DOHH2 (cell line): ENCODE data around the gene FBXW5.

ENCODE experiments used
- H3F3A ChIP-seq: fragments of 200-600 bp; sonication (generic), shearing (Covaris generic); 2 replicates; pipeline ENCODE4 v1.6.0; 2016; ENCODE audit warnings: antibody characterized with exemption, mild to moderate bottlenecking; ENCODE audit not compliant: control insufficient read depth, insufficient read depth
- H3K27ac ChIP-seq: fragments of 200-600 bp; sonication (generic); 2 replicates; pipeline ENCODE4 v1.5.1; 2014; ENCODE audit warnings: low read depth, mild to moderate bottlenecking, low read length, moderate library complexity
- H3K27me3 ChIP-seq: fragments of 200-600 bp; sonication (generic); 2 replicates; pipeline ENCODE4 v1.6.1; 2014; ENCODE audit warnings: mild to moderate bottlenecking, low read length, mixed read lengths; ENCODE audit not compliant: control insufficient read depth
- H3K36me3 ChIP-seq: fragments of 200-600 bp; sonication (generic); 2 replicates; pipeline ENCODE4 v1.6.1; 2014; ENCODE audit warnings: mild to moderate bottlenecking, low read length, moderate library complexity, mixed read lengths; ENCODE audit not compliant: control insufficient read depth
- H3K4me1 ChIP-seq: fragments of 200-600 bp; sonication (generic); 2 replicates; pipeline ENCODE4 v1.6.1; 2014; ENCODE audit warnings: mild to moderate bottlenecking, low read length, mixed read lengths; ENCODE audit not compliant: control insufficient read depth
- H3K4me2 ChIP-seq: fragments of 200-600 bp; sonication (generic); 2 replicates; pipeline ENCODE4 v1.6.0; 2014; ENCODE audit warnings: mild to moderate bottlenecking, low read length, moderate library complexity
- H3K4me3 ChIP-seq: fragments of 200-600 bp; sonication (generic); 2 replicates; pipeline ENCODE4 v1.5.1; 2014; ENCODE audit warnings: mild to moderate bottlenecking, low read length, mixed read lengths
- H3K79me2 ChIP-seq: fragments of 200-600 bp; sonication (generic); 2 replicates; pipeline ENCODE4 v1.6.1; 2014; ENCODE audit warnings: mild to moderate bottlenecking, low read length, mixed read lengths; ENCODE audit not compliant: control insufficient read depth
- H3K9me2 ChIP-seq: fragments of 200-600 bp; sonication (generic); replicated peaks from 2 replicates; pipeline ENCODE4 v1.6.1; 2014; ENCODE audit warnings: mild to moderate bottlenecking, low read length, mixed read lengths; ENCODE audit not compliant: control insufficient read depth
- H3K9me3 ChIP-seq: fragments of 200-600 bp; sonication (generic); 2 replicates; pipeline ENCODE4 v1.6.1; 2014; ENCODE audit warnings: antibody characterized with exemption, low read length, mixed read lengths; ENCODE audit not compliant: control insufficient read depth, insufficient read depth
- H4K20me1 ChIP-seq: fragments of 200-600 bp; sonication (generic); 2 replicates; pipeline ENCODE4 v1.6.0; 2014; ENCODE audit warnings: low read depth, mild to moderate bottlenecking, antibody characterized with exemption, low read length, moderate library complexity; ENCODE audit not compliant: control insufficient read depth, insufficient read depth
- EZH2phosphoT487 ChIP-seq: fragments of 200-600 bp; sonication (generic); IDR thresholded peaks from 2 replicates; pipeline ENCODE4 v1.6.1; 2017; ENCODE audit warnings: borderline replicate concordance, mild to moderate bottlenecking, antibody characterized with exemption, low read length, moderate library complexity, mixed read lengths
- TF ChIP-seq, protein P1 (sequence below): fragments of 200-600 bp; sonication (generic); IDR thresholded peaks from one replicate; pipeline ENCODE4 v1.5.1; 2014; ENCODE audit warnings: antibody characterized with exemption, mild to moderate bottlenecking, low read depth, low read length; ENCODE audit not compliant: poor library complexity, severe bottlenecking

The FBXW5 gene

GRCh38 chr9:136983167-136983566, 38.6 kb upstream of the FBXW5 start:
- no peak overlapping the region for H3K4me3 ChIP-seq
- TF ChIP-seq, protein P1, sequence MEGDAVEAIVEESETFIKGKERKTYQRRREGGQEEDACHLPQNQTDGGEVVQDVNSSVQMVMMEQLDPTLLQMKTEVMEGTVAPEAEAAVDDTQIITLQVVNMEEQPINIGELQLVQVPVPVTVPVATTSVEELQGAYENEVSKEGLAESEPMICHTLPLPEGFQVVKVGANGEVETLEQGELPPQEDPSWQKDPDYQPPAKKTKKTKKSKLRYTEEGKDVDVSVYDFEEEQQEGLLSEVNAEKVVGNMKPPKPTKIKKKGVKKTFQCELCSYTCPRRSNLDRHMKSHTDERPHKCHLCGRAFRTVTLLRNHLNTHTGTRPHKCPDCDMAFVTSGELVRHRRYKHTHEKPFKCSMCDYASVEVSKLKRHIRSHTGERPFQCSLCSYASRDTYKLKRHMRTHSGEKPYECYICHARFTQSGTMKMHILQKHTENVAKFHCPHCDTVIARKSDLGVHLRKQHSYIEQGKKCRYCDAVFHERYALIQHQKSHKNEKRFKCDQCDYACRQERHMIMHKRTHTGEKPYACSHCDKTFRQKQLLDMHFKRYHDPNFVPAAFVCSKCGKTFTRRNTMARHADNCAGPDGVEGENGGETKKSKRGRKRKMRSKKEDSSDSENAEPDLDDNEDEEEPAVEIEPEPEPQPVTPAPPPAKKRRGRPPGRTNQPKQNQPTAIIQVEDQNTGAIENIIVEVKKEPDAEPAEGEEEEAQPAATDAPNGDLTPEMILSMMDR, result no peak
- TF ChIP-seq EZH2phosphoT487, result no peak
- no peaks in the 10 kb centered on the region for H3K36me3 ChIP-seq
- H4K20me1 ChIP-seq, result no peaks in the 10 kb centered on the region
- no peaks in the 10 kb centered on the region for H3K9me3 ChIP-seq
- no peaks in the 10 kb centered on the region for H3K9me2 ChIP-seq
- H3F3A ChIP-seq, result no peaks in the 10 kb centered on the region
- H3K27me3 ChIP-seq, result peaks cover 21% of the 10 kb centered on the region
- H3K27ac ChIP-seq, result no peak overlapping the region
- no peak overlapping the region for H3K4me2 ChIP-seq
- H3K79me2 ChIP-seq, result no peaks in the 10 kb centered on the region
- no peaks in the 10 kb centered on the region for H3K4me1 ChIP-seq

GRCh38 chr9:136982232-136983051, 37.9 kb upstream of the FBXW5 start, which contains the start of gene LCNL1:
TSS of gene LCNL1 (plus strand) at chr9:136982993. CDS start at chr9:136983587, 594 bp downstream.
- no peaks in the 10 kb centered on the region for H3K4me1 ChIP-seq
- no peaks in the 10 kb centered on the region for H3K9me3 ChIP-seq
- H3K9me2 ChIP-seq, result no peaks in the 10 kb centered on the region
- H3K27ac ChIP-seq, result no peak within 1 kb of the TSS
- H3K4me3 ChIP-seq, result no peak within 1 kb of the TSS
- TF ChIP-seq, protein P1, result no peak
- no peak for TF ChIP-seq EZH2phosphoT487
- H3K27me3 ChIP-seq, result peaks cover 16% of the 10 kb centered on the region
- no peak within 1 kb of the TSS for H3K4me2 ChIP-seq
- H3K79me2 ChIP-seq, result no peaks in the 10 kb centered on the region
- H3F3A ChIP-seq, result no peaks in the 10 kb centered on the region
- H3K36me3 ChIP-seq, result no peaks in the 10 kb centered on the region
- no peaks in the 10 kb centered on the region for H4K20me1 ChIP-seq

GRCh38 chr9:136981588-136982231, 37.2 kb upstream of the FBXW5 start:
- no peaks in the 10 kb centered on the region for H3K36me3 ChIP-seq
- no peaks in the 10 kb centered on the region for H3K79me2 ChIP-seq
- H3K4me2 ChIP-seq, result no peak overlapping the region
- TF ChIP-seq, protein P1, result no peak
- no peaks in the 10 kb centered on the region for H3K4me1 ChIP-seq
- H4K20me1 ChIP-seq, result no peaks in the 10 kb centered on the region
- no peak overlapping the region for H3K4me3 ChIP-seq
- no peaks in the 10 kb centered on the region for H3K9me3 ChIP-seq
- no peaks in the 10 kb centered on the region for H3K9me2 ChIP-seq
- no peaks in the 10 kb centered on the region for H3F3A ChIP-seq
- no peak overlapping the region for H3K27ac ChIP-seq
- peaks cover 16% of the 10 kb centered on the region for H3K27me3 ChIP-seq
